GM13976 (cell line): Measurements from ENCODE around the gene NASP.

Source experiments
- DNase-seq: peaks from one replicate; pipeline ENCODE4 v3.0.0; 2012; ENCODE audit warnings: low spot score
- CTCF ChIP-seq: IDR thresholded peaks from 2 replicates; pipeline ENCODE4 v1.5.1; 2012; ENCODE audit warnings: borderline replicate concordance, mild to moderate bottlenecking; ENCODE audit not compliant: insufficient read depth; ENCODE audit errors: extremely low read depth, missing control alignments, control extremely low read depth
- in situ Hi-C: fragments of 300-500 bp; cut with MboI; formaldehyde crosslinking; loops from one replicate; pipeline ENCODE4 v1.12.0; 2022; ENCODE audit warnings: low sequenced_read_pairs, mixed read lengths, inconsistent platforms; ENCODE audit not compliant: unreplicated experiment

The NASP gene

GRCh38 chr1:45660336-45660735, 76.5 kb downstream of the NASP start:
- no peak for TF ChIP-seq CTCF
- in situ Hi-C loops = no loop called here
- no peak for DNase-seq

- no peak for DNase-seq
- in situ Hi-C loops = no loop called here
- TF ChIP-seq CTCF = no peak
Measured at GRCh38 chr1:45666836-45667235, 83.0 kb downstream of the NASP start.

- no peak for TF ChIP-seq CTCF
- DNase-seq = no peak
- in situ Hi-C loops = no loop called here
Measured at GRCh38 chr1:45667321-45668111, 83.7 kb downstream of the NASP start.
